ENCODE data around the gene ADAM29.

DNA sequence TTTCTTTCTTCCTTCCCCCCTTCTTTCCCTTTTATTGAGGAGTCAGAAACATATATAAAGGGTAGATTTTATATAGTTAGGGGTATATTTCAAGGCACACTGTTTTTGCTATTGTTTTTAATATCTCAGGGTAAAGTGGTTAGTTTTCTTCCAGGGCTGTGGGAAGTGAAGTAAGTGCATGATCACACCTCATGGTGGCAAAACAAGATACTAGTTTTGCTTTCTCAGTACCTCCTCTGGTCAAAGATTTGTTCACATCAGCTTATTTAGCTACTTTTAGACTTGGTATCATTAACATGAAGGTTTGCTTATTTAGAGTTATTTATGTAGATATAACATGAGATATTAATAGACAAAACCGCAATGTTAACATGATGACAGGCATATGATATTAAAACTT, 21.8 kb downstream of the ADAM29 start:
- TF ChIP-seq, protein P1, sequence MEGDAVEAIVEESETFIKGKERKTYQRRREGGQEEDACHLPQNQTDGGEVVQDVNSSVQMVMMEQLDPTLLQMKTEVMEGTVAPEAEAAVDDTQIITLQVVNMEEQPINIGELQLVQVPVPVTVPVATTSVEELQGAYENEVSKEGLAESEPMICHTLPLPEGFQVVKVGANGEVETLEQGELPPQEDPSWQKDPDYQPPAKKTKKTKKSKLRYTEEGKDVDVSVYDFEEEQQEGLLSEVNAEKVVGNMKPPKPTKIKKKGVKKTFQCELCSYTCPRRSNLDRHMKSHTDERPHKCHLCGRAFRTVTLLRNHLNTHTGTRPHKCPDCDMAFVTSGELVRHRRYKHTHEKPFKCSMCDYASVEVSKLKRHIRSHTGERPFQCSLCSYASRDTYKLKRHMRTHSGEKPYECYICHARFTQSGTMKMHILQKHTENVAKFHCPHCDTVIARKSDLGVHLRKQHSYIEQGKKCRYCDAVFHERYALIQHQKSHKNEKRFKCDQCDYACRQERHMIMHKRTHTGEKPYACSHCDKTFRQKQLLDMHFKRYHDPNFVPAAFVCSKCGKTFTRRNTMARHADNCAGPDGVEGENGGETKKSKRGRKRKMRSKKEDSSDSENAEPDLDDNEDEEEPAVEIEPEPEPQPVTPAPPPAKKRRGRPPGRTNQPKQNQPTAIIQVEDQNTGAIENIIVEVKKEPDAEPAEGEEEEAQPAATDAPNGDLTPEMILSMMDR (conservative IDR thresholded peaks at IDR 0.05; ENCODE audit: low read length) = no peak
- TF ChIP-seq EZH2phosphoT487 (IDR thresholded peaks at IDR 0.05; ENCODE audit: borderline replicate concordance) = no peak

All from Loucy (cell line).